ENCODE measurements around the gene SOCS1. TPM values are rescaled to one million over a fixed set of nuclear protein-coding genes. Genes with fewer than 3 reads are reported as not detected.

The SOCS1 gene
- total RNA-seq, 1 donor from 2014 or later: 15.3 TPM

DNA sequence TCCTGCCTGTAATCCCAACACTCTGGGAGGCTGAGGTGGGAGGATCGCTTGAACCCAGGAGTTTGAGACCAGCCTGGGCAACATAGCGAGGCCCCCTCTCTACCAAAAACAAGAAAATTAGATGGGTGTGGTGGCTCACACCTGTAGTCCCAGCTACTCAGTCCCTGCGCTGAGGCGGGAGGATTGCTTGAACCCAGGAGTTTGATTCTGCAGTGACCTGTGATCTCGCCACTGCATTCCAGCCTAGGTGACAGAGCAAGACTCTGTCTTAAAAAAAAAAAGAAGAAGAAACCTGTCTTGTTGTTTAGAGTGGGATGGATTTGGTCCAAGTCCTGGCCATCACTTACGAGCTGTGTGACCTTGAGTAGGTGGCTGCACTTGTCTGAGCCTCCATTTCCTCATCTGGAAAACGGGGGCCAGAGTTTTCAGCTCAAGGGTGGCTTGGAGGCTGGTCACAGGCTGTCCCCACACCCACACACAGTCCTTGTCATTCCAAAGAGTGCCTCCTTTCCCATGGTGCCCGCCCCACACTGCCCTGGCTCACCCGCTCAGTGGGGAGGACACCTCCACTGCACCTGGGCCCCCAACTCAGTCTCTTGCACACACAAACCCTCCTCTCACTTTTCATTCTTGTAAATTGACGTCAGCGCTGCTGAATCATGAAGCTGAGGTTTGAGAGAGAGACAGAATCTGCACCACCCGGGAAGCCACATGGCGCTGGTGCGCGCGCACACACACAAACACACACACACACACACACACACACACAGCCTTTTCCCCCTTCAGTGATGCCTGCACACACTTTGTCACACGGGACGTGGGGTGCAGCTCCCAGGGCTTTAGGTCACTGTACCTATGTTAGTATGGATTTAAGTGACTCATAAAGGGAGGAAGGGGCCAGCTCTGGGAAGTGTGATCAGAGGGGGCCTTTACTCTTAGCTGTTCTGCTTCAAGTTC is 4.2 kb downstream of the SOCS1 start:
- H3K9me3 ChIP-seq: no peaks in the 10 kb centered on the region
- H3K4me3 ChIP-seq: no peak overlapping the region
- peaks cover 13% of the 10 kb centered on the region for H3K4me1 ChIP-seq
- ATAC-seq (no peak), DNase-seq (no peak)
- H3K27me3 ChIP-seq: no peaks in the 10 kb centered on the region
- H3K27ac ChIP-seq: no peak overlapping the region
- TF ChIP-seq, protein P1, sequence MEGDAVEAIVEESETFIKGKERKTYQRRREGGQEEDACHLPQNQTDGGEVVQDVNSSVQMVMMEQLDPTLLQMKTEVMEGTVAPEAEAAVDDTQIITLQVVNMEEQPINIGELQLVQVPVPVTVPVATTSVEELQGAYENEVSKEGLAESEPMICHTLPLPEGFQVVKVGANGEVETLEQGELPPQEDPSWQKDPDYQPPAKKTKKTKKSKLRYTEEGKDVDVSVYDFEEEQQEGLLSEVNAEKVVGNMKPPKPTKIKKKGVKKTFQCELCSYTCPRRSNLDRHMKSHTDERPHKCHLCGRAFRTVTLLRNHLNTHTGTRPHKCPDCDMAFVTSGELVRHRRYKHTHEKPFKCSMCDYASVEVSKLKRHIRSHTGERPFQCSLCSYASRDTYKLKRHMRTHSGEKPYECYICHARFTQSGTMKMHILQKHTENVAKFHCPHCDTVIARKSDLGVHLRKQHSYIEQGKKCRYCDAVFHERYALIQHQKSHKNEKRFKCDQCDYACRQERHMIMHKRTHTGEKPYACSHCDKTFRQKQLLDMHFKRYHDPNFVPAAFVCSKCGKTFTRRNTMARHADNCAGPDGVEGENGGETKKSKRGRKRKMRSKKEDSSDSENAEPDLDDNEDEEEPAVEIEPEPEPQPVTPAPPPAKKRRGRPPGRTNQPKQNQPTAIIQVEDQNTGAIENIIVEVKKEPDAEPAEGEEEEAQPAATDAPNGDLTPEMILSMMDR (IDR thresholded peaks at IDR 0.05): no peak
- intact Hi-C loops (cut with DNase I): loop anchor here (5.0 kb wide), 1 partner anchor 280 kb away; no protein-coding TSS in a partner anchor
- peaks cover 5% of the 10 kb centered on the region for H3K36me3 ChIP-seq

DNA sequence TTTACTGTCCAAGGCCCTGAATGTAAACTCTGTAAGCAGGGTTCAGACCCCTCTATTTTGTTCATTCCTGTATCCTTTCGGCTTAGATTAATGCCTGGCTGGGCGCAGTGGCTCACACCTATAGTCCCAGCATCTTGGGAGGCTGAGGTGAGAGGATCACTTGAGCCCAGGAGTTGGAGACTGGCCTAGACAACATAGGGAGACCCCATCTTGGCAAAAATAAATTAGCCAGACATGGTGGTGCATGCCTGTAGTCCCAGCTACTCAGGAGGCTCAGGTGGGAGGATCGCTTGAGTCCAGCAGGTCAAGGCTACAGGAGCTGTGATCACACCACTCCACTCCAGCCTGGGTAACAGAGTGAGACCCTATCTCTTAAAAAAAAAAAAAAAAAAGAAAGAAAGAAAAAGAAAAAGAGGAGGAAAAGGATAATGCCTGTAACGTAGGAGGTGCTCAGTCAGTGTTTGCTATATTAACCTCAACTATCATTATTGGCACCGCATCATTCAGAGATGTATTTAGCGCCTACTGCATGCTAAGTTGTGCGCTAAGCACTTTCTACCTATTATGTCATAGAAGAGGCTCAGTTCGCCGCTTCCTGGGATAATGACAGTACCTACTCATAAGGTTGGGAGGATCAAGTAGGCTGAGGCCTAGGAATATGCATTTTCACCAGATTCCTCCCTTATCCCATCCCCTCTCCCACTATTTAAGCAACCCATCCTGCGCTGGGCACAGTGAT is 5.0 kb downstream of the SOCS1 start:
- intact Hi-C loops (cut with DNase I): loop anchor here (5.0 kb wide), 1 partner anchor 279 kb away; no protein-coding TSS in a partner anchor
- H3K9me3 ChIP-seq: no peaks in the 10 kb centered on the region
- DNase-seq (no peak), ATAC-seq (no peak)
- H3K27ac ChIP-seq: no peak overlapping the region
- H3K4me3 ChIP-seq: no peak overlapping the region
- H3K4me1 ChIP-seq: peaks cover 13% of the 10 kb centered on the region
- TF ChIP-seq, protein P1 (IDR thresholded peaks at IDR 0.05): no peak
- no peaks in the 10 kb centered on the region for H3K27me3 ChIP-seq
- peaks cover 5% of the 10 kb centered on the region for H3K36me3 ChIP-seq

DNA sequence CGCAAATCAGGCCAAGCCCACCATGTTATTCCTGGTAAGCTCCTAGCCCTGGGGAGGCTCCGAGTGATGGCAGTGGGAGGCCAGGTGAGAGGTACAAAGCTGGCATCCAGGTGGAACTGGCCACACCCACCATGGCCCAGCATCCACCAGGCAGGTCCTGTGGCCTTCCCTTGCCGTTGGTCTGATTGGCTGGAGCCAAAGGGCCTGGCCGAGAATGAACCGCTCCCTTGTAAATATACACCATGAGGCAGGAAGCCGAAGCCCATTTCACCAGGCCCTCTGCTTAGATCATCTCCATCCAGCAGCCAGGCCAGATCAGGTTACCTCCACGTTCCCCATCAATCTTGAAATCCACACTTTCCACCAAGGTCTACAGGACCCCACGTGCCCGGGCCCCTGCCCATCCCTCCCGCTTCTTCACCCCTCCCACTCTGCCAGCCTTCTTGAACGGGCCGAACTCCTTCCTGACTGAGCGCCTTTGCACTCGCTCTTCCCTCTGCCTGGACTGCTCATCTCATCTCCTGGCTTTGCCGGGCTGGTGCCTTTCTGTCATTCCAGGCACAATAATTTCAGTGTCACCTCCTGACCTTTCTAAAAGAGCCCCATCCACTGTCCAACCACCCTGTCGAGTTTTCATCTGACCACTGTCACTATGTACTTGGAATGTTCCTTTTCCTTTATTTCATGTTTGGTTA is 5.8 kb downstream of the SOCS1 start:
- H3K9me3 ChIP-seq: no peaks in the 10 kb centered on the region
- peaks cover 13% of the 10 kb centered on the region for H3K4me1 ChIP-seq
- ATAC-seq: no peak
- H3K36me3 ChIP-seq: peaks cover 5% of the 10 kb centered on the region
- TF ChIP-seq, protein P1 (IDR thresholded peaks at IDR 0.05): no peak
- no peak overlapping the region for H3K27ac ChIP-seq
- intact Hi-C loops (cut with DNase I): loop anchor here (5.0 kb wide), 1 partner anchor 278 kb away; no protein-coding TSS in a partner anchor
- DNase-seq: no peak
- H3K4me3 ChIP-seq: no peak overlapping the region
- no peaks in the 10 kb centered on the region for H3K27me3 ChIP-seq

DNA sequence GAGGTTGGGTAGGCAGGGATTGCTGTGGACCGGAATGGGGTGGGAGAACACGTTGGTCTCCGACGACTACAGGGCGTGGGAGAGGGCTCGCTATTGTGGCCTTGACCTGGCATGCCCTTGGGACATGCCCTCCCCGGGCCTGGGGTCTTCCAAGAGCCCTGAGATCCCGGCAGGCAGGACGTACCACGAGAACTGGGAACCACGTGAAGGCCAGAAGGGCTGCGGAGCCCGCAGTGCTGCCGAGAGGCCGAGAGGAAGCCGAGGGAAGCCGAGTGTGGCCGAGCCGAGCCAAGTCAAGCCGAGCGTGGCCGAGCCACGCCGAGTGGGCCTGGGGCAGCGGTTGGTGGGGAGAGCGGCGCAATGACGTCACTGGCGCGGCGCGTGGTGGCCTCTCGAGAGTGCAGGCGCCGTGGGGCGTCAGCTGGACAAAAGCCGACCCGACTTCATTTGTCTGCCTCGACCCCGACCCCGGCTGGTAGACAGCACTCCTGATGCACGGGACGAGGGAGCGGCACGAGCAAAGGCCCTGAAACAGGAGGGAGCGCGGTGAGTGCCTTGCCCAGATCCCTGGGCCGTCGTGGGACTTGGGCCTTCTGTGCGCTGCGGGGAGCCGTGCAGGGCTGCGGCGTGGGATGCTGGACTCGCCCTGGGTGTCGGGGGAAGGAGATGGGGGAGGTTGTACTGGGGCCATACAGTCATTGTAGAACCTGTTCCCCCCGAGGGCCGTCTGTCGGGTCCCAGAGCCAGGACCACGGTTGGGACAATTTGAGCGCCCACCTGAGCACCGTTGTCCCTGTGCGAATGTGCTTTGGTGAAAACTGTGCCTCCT is 6.6 kb downstream of the SOCS1 start:
- TF ChIP-seq, protein P1 (IDR thresholded peaks at IDR 0.05): no peak
- Histone ChIP-seq H3K27me3 (no peaks in the 10 kb centered on the region), H3K4me1 (peaks cover 11% of the 10 kb centered on the region), H3K9me3 (no peaks in the 10 kb centered on the region), H3K36me3 (peaks cover 2% of the 10 kb centered on the region), H3K27ac (no peak overlapping the region), H3K4me3 (no peak overlapping the region)
- ATAC-seq: peak; percentile 8
- intact Hi-C loops (cut with DNase I): loop anchor here (5.0 kb wide), 1 partner anchor 277 kb away; no protein-coding TSS in a partner anchor
- no peak for DNase-seq

Data from upper lobe of right lung (tissue), 1 donor.